Measurements from ENCODE around the gene GLE1.
"Not testable (repeated sequence)": the region's sequence is repeated elsewhere in the genome, so short reads cannot be mapped to it uniquely, and the experiment has no call there.

Gene GLE1

DNA sequence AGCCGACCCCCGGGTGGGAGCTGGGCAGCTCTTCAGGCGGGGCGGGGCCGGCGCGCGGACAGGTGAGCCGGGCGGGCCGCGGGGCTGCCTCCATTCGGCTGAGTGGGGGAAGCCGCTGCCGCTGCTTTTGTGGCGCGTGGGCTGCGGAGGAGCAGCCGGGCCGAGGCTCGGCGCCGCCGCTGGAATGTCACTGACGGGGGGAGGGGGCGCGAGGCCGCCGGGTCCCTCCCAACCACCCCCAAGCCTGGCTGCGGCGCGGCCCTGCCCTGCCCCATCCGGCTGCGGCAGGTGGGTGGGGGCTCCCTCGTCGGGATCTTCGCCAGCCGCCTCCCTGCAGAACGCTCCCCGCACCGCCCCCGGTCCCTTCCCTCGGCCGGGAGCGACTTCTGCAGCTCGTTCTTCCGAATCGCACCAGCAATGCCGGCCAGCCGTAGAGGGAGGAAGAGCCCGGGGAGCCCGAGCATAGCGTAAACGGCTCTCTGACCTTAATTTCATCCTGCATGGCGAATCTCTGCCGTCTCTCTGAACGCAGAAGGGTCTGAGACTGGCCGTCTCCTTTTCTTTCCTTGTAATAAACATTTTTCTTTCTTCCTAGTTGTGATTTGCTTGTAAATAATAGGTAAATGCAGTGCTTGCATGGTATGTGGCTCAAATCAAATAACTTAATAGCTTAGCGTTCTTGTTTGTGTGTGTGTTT is 48.4 kb downstream of the GLE1 start:
- peak; percentile 59 for DNase-seq

DNA sequence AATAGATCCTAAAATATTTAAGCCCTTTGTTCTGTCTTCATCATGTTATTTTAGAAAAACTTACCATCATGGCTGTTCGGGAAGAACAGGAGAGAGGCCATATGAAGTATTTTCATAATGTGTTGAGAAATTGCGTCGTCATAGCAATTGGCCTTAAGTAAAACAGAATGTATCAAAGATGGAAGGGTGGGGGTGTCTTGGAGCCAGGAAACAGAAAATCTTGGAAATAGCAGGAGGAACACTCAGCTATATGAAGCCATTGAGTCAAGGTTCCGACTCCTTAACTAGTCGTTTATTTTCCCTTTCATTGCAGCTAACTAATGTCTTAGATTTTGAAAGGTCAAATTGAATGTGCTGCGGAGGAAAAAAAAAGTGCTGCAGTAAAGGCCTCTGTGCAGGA is 49.2 kb downstream of the GLE1 start:
- DNase-seq: no peak

DNA sequence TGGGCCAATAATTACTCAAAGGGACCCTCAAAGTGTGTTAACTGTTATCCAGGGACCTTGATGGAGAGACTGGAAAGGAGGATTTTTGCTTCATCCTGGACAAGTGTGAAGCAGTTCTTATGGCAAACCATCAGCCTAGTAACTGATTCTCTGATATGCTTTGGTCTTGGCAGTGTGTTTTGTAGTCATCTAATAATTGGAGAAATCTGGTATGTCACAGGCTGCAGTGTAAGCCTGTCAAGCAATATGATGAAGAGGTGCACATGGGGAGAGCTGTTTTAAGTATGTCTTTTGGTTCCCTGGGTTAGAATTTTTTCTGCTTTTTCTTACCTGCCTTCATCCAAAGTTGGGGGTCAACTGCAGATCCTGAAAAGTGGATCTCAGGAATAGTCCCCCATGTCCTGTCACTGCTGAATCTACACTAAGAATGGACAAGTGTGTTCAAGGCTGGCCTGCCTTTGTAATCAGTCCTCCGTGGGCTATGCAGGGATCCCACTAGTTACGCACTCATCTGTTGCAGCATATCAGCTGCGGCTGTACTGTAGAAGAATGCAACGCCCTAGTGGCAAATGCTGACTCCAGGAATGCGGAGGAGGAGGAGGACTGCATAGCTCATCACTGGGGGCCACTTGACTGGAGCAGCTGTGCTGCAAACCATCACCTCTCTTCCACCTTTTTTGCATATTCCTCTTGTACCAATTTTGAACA is 49.8 kb downstream of the GLE1 start:
- DNase-seq: no peak

DNA sequence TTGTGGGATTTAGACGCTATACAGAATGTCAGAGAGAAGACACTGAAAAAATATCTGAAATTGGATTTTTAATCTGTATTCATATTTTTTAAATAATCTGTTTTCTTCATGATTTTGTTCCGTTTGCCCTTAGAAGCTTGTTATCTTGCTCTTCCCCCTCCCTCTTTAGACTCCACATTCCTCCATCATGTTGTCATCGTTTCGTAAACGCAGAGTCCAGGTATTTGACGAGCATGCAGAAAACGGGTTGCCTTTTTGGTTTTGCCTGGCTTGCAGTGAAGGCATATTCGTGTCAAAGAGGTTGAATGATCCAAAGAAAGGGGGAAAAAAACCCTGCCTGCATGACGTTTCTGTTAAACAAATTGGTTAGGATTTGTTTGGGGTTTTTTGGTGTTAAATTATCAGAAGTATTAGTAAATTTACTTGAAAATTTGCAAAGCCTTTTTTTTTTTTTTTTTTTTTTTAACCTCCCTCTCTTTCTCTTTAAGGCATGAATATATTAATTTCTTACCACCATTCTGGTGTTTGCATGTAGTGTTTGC is 50.7 kb downstream of the GLE1 start:
- DNase-seq: no peak

DNA sequence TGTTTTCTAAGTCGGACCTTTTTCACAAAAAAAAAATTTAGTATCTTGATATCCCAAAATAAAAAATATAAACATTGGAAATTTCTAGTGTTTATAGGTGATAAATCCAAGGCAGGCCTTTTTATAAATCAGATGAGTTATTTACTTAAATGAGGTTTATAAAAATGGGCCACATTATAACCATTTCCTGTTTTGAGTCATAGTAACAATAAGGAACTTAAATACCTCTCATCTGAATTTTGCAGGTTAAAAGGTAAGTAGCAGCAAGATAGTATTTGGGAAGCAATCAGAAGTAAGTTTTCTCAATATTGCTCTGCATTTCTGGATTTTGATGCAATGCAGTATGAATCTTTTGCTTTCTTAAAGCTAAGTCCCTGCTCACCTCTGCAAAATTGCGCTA is 51.8 kb downstream of the GLE1 start:
- no peak for DNase-seq

DNA sequence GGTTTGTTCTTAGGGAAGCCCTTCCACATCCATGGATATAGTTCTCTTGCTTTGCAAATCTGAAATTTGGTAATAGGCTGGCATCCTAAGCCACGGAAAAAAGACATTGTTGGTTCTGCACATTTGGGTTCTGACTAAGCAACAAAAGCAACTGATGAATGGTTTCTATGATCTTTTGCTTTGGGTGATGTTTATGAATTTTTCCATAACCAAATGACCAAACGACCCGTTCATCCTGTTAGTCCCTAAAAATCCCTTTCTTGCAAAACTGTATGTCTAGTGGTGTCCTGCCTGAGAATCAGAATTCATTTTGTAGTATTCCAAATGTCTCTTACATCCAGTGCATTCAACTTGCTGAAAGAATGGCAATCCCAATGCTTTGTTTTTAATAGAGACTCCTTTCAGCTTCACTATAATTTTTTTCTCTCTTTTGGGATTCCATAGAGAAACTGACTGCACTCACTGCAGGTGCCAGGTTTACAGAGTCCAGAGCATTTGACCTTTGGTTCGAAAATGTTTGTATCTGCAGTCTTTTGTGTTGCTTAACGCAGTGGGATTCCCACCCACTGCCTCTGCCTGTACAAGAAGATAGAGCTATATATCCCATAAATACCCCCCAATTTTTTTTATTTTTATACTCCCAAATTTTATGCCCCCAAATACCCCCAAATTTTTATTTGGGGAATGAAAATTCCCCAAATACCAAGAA is 52.6 kb downstream of the GLE1 start:
- DNase-seq: no peak

DNA sequence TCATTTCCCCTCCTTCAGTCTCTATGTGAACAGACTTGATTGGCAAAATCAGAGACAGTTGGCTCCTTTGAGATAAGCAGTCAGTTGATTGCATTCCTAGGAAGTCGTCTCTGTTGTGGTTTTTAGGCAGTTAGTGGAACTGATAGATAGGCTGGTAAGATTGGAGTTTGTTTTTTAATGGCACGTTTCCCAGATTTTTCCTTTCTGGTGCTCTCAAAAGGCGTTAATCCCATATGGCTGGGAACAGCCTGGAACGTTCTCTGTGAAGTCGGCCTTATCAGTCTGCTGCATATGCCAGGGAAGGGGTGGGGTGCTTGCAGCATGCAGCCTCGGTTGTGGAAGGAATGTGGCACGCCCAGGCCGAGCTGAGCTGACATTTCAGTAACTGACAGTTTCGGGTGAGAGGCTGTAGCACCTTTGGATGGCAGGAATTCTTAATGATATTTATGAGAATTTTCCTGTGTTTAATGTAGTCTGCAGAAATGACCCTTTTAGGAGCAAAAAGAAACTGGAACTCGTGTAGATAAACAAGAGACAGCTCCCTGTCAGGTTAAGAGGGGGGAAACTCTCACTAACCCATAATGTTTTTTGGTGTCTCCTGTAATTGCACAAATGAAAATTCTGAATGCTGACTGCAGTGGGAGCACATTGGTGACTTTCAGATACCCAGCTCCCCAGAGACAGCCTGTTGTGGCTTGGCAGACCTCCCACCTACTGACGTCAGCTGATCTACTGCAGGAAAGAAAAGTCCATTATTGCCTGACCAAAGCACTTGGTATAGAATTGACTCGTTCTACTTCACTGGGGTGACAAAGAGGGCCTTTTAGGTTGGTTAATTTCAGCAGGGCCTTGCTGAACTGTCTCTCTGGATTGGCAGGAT is 54.2 kb downstream of the GLE1 start:
- peak; percentile 42 for DNase-seq

DNA sequence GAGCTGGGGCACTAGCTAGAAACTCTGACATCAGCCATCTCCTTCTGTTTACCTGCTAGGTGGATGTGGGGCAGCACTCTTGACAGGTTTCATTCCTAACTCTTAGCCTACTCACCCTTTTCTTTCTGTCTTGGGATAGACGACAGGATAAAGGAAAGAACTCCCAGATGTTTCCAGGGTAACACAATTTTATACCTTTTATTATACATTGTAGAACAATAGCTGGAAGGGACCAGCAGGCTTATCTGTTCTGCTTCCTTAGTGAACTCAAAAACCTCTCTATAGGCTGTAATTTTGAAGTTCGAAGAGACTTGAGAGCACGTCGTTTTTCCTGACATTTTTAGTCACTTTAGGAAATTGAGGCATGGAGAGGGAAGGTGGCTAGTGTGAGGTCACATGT is 61.1 kb downstream of the GLE1 start:
- no peak for DNase-seq

DNA sequence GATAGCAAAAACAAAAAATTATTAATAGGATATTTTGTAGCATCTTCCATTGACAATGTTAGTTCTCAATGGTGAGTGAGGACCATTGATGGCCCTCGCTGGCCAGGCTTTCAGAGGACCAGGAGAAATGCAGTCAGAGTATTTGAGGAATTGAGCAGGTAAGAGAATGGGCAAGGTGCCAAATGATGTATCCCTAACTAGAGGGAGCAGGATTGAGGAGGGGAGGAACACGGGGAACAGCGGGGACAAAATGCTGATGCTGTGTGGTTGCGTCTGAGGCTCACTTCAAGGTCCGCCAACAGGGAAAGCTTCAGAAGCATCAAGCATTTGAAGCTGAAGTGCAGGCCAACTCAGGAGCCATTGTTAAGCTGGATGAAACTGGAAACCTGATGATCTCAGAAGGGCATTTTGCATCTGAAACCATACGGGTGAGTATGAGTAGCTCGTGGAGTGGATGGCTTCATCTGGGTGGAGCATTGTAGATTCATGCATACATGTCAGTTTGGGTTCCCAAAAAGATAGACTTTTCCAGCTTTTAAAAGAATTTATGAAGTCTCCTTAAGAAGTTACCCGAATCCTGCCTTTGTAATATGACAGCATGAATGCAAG is 64.1 kb downstream of the GLE1 start:
- DNase-seq: no peak

DNA sequence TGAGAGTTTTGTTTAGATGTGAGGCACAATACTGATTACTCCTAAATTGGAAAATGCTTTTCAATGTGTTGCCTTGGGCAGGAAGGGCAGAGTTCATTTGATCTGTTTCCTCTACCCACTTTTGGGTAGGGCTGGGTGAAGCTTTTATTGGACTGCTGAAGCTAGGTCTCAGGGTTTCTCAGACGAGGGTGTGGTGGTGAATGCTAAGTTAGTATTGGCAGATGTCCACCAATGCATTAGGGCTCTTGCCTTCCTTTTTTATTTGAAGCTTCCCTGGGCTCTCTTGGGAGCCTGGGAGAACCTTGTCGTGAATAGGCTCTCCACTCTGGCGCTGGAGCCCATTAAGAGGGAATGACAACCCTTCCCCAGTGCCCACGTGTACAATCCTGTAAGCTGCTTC is 71.0 kb downstream of the GLE1 start:
- DNase-seq: no peak

DNA sequence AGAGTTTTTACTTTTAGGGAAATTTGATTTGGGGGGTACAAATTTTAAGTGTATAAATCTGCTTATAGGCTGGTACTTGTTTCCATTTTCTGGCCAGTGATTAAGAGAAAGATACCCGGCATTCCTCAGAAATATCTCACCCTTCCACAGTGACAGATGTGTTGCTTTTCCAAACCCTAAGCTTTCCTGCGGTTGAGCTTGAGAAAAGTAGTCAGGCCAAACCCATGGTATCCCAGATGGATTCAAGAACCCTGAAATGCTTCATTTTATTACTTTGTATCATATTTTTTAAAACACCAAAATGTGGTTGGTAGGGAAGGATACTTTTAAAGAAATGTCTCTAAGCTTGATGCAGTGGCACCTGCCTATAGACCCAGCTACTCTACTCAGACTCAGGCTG is 71.4 kb downstream of the GLE1 start:
- DNase-seq: no peak

DNA sequence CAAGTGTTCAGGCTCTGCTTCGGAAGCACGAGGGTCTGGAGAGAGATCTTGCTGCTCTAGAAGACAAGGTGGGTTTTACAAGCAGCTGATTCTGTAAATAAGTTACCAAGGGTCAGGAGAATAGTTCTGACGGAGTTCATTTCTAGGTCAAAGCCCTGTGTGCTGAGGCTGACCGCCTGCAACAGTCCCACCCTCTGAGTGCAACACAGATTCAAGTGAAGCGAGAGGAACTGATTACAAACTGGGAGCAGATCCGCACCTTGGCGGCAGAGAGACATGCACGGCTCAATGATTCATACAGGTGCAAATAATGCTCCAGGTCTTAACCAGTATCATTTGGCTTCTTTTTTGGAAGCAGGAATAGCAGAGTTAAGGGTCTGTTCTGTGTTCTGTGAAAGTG is 72.7 kb downstream of the GLE1 start:
- no peak for DNase-seq

DNA sequence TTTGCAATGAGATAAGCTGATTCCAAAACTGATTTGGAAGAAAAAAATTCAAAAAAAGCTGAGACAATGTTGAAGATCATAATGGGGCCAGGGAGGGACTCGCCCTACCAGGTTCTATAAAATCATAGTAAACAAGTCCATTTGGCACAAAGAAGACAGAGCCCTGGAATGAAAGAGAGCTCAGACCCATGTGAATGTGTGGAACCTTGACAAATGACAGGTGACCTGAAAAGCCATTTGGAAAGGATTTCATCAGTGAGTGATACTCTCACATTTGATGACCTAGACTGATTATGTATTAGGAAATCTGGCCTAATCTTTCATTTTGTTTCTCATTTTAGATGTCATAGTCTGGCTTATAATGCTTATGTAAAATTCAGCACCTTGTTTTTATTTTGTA is 74.7 kb downstream of the GLE1 start:
- DNase-seq: no peak

DNA sequence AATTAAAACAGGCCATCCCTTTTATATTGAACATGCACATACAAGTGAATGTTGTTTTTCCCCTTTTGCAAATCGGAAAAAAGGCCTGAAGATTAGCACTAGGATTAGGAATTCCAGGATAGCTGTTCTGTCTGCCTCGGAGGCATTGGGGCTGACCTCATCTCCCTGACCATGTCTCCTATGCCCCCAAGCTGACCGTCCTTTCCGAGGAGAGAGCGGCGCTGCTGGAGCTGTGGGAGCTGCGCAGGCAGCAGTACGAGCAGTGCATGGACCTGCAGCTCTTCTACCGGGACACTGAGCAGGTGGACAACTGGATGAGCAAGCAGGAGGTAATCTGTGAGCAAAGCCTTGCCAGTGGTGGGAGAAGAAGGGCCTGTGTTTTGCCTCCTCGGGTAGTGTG is 76.2 kb downstream of the GLE1 start:
- DNase-seq: no peak

DNA sequence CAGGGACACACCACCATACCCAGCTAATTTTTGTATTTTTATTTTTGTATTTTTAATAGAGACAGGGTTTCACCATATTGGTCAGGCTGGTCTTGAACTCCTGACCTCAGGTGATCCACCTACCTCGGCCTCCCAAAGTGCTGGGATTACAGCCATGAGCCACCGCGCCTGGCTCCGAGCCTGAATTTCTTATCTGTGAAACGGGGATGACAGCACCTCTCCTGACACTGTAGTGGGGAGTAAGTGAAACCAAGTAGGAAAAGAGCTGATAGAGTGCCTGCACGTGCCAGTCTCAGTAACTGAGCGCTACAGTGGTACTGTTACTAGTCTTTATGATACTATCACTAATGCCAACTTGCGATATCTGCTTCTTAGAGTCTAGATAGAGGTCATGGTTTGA is 80.6 kb downstream of the GLE1 start:
- not testable (repeated sequence) for DNase-seq

DNA sequence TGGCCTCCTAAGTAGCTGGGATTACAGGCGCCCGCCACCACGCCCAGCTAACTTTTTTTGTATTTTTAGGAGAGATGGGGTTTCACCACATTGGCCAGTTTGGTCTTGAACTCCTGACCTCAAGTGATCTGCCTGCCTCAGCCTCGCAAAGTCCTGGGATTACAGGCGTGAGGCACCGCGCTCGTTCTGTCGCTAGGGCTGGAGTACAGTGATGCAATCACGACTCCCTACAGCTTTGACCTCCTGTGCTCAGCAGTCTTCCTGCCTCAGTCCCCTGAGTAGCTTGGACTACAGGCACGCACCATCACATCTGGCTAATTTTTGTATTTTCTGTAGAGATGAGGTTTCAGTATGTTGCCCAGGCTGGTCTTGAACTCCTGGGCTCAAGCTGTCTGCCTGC is 82.4 kb downstream of the GLE1 start:
- not testable (repeated sequence) for DNase-seq

DNA sequence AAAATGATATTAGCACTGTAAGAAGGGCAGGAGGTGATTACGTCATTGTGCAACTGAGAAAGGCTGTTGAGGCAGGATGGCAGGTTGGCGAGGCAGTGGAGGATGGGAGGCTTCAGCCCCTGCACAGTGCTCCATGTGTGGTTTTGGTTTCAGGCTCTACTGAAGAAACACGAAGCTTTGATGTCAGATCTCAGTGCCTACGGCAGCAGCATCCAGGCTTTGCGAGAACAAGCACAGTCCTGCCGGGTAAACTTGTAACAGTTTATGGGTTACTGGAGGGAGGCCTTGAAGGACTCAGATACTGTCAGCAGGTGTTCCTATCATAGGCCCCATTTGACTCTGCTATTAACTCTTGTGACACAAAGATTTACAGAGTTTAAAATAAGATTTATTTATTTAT is 82.9 kb downstream of the GLE1 start:
- peak; percentile 41 for DNase-seq

DNA sequence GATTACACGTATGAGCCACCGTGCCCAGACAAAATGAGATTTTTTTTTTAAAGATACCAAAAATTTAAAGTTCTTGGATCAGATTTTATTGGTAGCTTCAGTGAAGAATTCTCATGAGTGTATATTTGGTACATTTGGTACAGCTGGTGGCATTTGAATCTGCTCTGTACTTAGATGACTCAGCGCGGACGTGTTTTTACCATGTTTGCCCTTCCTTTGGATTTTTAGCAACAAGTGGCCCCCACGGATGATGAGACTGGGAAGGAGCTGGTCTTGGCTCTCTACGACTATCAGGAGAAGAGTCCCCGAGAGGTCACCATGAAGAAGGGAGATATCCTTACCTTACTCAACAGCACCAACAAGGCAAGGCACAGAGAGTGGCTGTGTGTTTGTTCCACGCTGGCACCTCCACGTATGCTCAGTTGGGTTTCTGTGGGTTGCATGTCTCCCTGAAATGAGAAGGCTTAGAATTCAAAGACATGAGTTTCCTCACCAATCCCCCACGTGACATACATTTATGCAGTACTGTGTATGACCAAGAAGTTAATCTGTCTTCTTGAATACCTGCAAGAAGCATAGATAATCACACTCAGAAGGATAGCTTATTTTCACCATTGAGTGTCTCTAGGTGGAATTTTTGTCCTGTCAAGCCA is 84.2 kb downstream of the GLE1 start:
- no peak for DNase-seq

Data from CD4-positive, alpha-beta T cell treated with Interleukin-21 for 1 hour (primary cell).